EL (cell line): Measurements from ENCODE around the gene LRRIQ1.
"Not testable (repeated sequence)": the region's sequence is repeated elsewhere in the genome, so short reads cannot be mapped to it uniquely, and the experiment has no call there.

ENCODE experiments used
- DNase-seq: peaks from one replicate; pipeline ENCODE4 v3.0.0-alpha.2; 2016

LRRIQ1 gene

DNA sequence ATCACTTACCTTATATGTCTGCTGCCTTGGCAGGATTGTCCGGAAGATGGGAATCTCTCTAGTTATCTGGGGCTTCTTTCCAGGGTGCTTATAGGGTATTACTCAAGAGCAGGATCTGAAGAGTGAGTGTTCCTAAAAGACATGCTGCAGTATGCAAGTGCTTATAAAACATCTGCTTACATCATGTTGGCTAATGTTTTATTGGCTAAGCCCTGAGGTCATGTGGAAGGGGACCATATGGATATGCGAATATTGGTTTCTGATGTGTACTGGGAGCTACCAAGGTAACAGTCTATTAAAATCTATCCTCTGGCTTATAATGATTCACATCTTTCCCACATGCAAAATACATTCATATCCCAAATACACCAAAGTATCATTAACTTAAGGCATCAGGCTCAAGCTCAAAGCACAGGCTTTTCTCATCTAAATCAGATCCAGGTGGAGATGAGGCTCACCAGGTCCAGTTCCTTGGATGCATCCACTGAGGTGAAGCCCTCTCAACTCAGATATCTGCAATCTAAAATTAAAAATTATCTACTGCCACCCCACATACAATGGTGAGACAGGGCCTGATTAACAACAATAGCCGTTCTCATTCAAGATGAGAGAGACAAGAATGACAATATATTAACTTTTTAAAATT lies 29.8 kb downstream of the LRRIQ1 start:
- no peak for DNase-seq

DNA sequence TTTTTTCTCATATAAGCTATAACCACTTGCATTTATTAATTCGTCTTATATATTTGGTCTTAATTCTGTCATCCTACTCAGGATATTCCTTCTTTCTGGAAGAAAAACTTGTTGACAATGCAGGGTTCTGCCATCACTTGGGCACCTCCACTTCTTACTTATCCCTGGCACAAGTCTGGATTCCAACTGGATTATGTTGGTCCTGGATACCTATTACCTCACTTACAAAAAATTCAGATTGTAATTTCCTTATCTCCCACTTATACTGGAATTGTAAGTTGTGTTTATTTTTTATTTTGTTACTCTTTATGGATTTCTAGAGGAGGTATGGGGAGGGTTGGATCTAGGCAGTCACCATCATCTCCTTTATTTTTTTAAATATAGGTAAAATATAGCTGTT lies 36.7 kb downstream of the LRRIQ1 start:
- no peak for DNase-seq

DNA sequence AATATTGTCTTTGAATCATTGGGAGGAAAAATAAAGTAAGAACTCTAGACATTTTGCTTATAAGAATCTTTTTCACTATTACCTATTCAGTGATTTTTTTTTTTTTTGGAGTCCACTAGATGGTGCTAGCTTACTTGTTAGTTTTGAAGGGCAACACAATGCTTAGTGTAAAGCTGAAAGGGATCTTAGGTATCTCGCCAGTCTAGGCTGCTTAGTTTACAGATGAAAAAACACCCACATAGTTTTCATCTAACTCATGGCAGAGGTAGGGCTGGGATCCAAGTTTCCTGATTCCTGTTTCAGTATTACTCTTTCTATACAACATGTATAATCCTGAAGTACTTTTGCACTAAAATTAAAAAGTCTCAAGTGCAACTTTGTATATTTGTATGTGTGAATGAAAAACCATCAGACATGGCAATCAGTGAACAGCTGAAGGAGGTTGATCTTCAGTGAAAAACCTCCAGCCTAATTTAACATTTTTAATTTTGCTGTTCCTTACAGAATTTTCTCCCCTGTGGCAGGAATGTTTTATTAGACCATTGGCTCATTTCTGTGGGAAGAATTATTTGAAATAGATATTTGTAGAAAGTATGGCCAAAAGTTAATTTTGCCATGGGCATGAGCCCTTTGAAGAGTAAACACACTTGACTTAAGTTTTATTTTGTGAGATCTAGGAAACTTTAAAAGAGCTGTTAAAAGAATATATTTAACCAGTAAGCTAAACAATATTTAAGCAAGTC lies 40.7 kb downstream of the LRRIQ1 start:
- peak; percentile 61 for DNase-seq

DNA sequence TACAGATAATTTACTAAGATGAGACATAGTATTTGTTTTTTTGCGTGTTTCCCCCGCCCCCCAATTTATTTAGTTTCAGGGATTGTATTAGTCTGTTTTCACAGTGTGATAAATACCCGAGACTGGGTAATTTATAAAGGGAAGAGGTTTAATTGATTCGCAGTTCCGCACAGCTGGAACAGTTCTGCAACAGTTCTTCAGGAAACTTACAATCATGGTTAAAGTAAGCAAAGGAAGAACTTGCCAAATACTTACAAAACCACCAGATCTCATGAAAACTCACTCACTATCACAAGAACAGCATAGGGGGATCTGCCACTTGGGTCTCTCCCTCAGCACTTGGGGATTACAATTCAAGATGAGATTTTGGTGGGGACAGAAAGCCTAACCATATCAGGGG lies 48.9 kb downstream of the LRRIQ1 start:
- no peak for DNase-seq

DNA sequence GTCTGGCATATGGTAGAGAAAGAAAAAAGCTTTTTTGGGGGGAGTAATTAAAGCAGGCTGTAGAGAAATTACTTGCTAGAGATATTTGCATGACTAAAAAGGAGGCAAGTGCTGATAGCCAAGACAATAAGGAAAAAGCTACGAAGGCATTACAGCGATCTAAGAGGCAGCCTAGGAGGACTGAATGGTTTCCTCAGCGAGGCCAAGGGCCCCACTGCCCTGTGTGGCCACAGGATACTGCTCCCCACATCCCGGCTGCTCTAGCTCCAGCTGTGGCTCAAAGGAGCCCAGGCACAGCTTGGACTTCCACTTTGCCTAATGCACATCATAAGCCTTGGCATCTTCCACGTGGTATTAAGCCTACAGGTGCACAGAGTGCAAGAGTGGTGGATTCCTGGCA lies 53.6 kb downstream of the LRRIQ1 start:
- no peak for DNase-seq

DNA sequence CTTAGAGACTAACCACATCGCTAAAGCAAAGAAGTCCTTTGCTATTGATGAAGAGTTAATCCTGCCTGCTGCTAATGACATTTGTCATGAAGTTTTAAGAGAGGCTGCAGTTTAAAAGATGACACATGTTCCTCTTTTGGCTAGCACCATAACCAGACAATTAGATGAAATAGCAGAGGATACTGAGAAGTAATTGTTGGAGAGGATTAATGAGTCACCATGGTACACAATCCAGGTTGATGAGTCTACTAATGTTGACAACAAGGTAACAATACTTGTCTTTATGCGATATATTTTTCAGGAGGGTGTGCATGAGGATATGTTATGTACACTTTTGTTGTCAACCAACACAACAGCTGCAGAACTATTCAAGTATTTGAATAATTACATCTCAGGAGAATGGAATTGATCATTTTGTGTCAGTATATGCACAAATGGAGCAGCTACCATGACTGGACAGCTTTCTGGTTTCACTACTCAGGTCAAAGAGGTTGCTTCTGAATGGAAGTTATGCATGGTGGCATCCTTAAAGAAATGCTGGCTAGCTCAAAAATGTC lies 56.7 kb downstream of the LRRIQ1 start:
- no peak for DNase-seq

DNA sequence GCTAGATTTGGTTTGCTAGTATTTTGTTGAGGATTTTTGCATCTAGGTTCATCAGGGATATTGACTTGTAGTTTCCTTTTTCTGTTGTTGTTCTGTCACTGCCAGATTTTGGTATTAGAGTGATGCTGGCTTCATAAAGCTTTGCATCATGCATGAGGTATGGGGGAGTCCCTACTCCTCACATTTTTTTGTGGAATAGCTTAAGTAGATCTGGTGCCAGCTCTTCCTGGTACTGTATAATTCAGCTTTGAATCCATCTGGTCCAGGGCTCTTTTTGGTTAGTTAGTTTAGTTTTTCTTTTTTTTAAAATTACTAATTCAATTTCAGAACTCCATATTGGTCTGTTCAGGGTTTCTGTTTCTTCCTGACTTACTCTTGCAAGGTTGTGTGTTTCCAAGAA lies 59.4 kb downstream of the LRRIQ1 start:
- no peak for DNase-seq

DNA sequence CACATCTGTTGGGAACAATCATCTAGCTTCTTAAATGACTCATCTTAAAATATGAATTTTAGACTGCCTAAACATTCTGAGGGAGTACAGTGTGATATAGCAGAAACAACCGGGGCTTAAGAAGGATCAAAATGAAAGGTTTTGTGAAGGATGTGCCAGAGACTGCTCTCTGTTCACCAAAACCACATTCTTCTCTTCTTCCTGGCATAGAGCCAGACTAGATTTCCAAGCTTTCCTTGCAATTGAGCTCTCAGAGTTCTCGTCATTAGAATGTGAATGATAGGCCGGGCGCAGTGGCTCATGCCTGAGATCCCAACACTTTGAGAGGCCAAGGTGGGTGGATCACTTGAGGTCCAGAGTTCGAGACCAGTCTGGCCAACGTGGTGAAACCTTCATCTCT lies 94.5 kb downstream of the LRRIQ1 start:
- DNase-seq = no peak

DNA sequence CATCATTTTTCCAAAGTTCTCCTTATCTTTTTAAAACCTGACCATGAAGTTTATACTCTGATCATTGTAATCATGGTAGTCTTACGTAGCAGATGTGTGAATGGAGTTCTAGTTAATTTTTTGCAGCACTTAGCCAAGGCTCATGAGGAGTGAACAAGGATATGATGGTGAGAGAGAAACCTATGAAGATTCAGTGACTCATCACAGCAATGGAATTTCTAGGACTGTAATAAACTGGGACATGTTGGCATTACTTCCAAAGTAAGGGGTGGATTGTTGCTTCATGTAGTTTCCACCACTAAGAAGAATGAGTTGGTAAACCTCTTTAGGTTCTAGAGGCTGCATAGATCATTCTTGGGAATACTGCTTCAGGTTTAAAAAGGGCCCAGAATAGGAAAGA lies 102.7 kb downstream of the LRRIQ1 start:
- DNase-seq = no peak

DNA sequence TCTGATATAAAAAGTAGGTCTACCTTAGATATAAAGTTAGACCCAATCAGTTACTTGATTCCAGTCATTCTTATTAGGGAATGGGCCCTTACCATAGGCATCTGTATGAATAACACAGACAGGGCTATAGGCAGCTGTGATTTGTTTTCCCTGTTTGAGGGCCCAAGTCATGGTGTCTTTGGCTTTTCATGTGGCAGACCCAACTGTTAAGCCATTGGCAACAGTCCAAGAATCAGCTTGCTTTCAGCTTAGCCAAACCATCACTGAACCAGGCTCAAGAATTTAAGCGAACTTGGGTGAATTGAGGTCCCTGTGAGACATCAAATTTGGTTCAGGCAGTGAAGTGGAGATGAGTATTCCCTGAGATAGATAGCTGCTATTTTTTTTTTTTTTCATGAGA lies 111.2 kb downstream of the LRRIQ1 start:
- DNase-seq = no peak

DNA sequence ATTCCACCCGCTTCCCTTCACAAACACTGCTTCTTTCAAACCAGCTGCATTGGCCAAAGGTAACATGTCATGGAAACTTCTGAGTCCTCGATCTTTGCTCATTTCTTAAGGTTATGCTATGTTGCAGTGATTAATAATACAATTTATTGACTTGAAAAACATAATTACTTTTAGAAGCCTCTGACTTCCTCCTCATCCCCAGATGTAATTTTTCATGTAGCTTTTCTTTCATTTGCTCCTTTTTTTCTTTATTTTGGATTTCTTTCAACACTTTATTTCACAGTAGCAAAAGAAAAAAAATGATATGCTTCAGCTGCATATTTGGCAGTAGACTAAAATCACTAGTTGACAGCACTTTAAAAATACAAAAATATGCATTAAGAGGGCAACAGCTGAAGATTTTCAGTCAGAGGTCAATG lies 116.2 kb downstream of the LRRIQ1 start:
- no peak for DNase-seq

DNA sequence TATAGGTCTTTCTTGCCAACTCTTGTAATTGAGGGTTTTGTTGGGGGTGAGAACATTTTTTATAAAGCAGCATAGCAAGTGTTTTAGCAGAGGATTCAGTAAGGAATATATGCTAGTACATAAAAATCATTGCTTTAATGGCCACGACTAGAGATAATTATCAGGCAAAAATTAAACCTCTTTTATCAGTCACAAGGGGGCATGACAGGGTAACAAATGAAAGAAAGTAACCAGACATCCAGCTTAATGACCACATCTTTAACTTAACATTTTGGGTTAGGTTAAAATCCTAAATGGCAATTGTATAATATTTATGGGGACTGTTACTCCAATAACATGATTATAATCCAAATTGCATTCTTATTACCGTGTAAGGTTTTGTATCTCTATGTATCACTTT lies 119.6 kb downstream of the LRRIQ1 start:
- DNase-seq = peak; percentile 1

DNA sequence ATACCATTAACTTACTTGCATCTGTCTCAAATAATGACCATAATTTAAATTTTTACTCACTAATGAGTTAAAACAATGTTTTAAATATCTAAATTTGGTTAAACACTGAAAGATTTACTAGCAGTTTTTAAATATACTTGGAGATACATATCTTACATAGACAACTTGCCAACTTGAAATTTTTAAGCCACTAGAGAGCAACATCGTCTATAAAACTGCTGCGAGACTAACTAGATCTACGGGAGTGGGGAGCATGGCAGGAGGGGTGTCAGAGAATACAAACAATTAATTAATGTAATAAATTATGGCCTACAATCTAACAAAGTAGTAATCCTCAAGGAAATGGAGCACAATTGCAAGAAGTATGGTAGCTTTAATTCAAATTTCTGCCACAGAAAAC lies 120.4 kb downstream of the LRRIQ1 start:
- DNase-seq = no peak

DNA sequence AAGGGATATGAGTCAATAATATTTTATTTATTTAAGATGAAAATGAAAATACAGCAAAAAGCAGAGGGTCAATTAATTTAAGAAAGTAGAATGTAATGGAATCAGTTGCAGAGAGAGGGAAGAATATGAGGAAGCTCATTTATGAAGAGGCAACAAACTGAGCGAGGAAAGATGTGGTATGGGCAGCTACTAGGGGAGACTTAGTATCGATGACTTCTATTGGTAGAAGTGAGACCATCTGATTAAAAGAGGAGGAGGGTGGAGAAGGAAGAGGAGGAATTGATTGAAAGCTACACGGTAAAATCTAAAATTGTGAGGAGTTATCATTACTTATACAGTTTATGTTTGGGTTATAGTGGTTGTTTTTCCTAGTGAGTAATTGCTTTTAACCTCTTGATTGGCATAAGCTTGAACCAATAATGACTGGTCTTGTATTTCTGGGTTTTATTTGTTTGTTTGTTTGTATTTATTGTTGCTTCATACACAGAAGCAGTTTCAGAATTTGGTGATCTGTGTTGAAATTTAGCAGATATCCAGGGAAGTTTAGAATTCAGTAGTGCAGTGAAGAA lies 121.0 kb downstream of the LRRIQ1 start:
- no peak for DNase-seq

DNA sequence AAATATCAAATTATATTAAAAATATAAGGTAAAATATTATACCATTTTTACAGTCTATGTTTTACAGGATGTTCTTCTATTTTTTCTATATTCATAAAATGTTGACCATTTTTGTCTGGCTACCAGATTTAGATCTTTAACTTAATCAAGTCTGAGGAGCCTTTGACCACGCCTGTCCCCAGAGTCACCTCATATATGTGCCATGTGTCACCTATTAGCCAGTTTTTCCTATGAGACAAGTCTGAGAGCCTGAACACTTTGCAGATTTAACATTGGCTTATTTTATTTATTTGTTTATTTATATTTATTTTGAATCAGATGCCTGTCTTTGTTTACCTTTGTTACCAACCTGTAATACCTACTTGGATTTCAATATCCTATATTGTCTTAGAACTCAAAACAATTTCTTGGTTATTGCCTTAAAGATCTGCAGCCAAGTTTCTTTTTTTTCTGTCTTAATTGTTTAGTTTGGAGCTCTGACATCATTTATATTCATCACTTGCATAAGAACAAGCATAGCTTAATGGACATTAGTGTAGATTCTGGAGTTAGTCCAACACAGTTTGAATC lies 127.7 kb downstream of the LRRIQ1 start:
- DNase-seq = no peak

DNA sequence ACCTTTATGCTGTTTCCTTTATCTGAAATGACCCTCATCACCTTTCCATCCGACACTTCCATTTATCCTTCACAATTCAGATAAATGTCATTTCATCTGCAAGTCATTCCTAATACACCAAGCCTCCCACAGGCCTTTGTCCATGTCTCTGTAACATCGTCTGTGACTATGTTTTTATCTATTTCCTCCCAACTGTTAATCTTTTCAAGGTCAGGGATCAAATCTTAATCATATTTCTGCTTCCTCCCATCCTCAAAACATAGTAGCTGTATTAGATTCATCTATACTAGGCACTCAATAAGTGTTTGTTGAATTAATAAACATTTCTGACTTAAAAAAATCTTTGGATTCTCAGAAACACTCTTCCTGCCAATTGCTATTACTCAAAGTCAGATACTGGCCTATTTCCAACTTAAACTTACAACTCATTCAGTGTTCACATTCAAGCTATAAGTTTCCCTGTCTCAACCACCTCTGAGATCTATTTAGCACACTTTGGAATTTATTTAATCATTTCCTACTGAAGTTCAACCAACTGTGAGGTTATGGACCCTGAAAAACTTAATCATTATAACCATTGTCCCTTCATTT lies 143.6 kb downstream of the LRRIQ1 start:
- DNase-seq = no peak

DNA sequence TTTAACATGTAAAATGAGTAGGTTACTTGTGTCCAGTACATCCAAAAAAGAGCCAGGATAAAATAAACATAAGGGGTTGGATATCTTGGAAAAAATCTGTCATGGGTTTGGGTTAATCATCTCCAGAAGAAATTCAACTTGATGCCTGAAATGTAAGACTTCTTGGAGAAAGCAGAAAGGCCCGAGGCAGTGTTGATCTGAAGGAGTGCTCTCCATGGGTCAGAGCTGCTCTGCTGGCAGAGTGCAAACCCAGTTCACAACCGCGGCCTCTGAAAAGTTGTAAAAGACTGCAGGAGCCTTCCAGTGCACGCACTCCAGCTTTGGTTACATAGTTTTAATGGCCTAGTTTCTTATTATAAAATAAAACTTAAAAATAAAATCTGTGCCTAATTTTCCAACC lies 146.5 kb downstream of the LRRIQ1 start:
- no peak for DNase-seq

DNA sequence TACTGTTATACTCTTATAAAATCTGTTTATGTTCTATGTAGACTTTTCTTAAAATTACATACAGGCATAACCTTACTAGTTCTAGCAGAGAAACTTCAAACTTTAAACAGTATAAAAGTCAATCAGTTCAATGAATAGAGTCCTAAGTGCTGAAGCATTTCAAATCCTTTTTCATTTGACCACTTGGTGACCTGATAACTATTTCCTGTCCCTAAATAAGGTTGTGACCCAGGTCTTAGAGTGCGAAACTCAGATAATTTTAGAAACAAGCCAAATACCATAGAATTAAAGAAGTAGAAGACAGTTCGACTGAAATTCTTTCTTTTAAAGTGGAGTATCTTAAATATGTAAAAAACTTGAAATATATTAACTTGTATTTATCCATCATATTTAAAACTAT lies 147.7 kb downstream of the LRRIQ1 start:
- DNase-seq = no peak

DNA sequence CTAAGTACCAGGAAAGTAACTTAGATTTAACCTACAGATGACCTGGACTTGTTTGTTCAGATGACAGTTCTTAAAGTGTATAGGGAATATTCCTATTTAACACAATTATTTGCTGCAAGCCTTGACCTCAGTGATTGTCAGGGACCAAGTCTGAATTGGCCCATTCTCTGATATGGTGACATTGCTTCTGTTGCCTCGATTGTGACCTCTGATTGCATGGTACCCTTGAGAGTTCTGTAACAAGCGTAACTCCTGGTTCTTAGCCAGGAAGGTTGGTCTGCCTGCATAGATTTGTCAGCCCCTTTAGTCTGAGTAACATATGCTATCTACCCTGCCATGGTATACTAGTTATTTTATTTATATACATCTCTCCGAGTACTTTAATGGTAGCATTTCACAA lies 150.1 kb downstream of the LRRIQ1 start:
- no peak for DNase-seq

DNA sequence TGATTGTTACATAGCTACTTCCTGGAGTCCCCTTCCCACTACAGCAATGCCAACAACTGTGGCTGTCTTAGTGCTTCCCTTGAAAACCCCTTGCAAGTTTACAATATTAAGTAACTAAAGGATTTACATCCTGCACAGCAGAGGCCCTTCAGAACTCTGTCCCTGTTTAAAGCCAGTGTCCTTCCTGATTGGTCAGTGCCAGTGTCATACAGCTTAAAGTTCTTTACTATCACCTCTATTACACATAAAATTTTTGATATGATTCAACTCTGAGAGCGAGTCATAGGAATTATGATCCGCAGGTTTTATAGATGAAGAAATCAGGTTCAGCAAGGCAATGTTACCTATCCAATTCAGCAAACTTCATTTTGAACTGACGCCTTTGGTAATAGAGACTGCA lies 152.5 kb downstream of the LRRIQ1 start:
- DNase-seq = no peak

DNA sequence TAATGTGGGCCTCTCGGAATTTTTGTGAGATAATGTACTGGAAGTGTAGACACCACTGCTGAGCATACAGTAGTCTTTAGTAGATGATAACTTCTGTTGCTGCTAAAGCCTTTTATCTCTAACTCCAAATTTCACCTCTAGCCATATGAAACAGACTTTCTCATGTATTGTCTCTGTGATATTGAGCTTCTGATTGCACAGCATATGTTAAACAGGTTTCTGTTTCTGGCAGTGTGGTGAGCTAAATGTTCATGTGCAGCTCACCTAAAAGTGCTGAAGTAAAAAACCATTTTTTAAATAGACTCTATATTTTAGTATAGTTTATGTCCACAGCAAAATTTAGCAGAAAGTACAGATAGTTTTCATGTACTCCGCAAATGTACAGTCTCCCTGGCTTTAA lies 154.6 kb downstream of the LRRIQ1 start:
- no peak for DNase-seq

DNA sequence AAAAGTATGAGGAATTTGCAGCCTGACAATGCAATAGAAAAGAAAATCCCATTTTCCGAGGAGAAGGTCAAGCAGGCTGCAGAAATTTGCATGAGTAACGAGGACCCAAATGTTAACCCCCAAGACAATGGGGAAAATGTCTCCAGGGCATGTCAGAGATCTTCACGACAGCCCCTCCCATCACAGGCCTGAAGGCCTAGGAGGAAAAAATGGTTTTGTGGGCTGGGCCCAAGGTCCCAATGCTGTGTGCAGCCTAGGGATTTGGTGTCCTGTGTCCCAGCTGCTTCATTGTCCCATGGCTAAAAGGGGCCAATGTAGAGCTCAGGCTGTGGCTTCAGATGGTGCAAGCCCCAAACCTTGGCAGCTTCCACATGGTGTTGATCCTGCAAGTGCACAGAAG lies 167.7 kb downstream of the LRRIQ1 start:
- DNase-seq = not testable (repeated sequence)

DNA sequence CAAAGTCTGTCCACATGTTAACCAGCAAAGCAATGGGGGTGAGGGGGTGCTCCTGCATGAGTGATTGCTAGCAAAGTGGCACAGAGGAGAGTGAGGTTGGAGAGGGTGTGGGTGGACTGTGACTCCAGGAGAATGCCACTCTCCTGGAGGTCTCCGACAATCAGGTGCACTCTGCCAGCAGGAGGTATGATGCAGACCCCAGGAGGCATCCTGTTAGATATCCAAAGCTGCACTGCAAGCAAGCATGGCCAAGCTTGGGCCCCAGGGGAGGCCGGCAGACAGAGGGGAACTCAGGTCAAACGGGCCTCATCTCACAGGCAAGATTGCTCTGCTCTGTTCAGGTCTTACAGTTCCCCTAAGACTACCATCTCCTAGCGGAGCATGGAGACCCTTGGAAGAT lies 170.4 kb downstream of the LRRIQ1 start:
- DNase-seq = no peak

DNA sequence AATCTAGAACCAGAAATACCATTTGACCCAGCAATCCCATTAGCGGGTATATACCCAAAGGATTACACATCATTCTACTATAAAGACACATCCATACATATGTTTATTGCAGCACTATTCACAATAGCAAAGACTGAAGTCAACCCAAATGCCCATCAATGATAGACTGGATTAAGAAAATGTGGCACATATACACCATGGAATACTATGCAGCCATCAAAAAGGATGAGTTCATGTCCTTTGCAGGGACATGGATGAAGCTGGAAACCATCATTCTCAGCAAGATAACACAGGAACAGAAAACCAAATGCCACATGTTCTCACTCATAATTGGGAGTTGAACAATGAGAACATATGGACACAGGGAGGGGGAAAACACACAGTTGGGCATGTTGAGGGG lies 188.2 kb downstream of the LRRIQ1 start:
- DNase-seq = not testable (repeated sequence)
